T-helper 17 cell (primary cell): ENCODE measurements around the gene MICAL2. TPM values are rescaled to one million over a fixed set of nuclear protein-coding genes. Genes with fewer than 3 reads are reported as not detected.

Experiments used
- ATAC-seq: fragments of 150-1000 bp; cut with Tn5 transposase; 2 replicates; pipeline ENCODE4 v1.10.0; 2021; ENCODE audit warnings: mild to moderate bottlenecking, moderate library complexity
- DNase-seq, 3 donors: peaks; one replicate each; pipeline versions ENCODE4 v3.0.0 to v3.0.0-alpha.2; 2020 to 2021
- H3K9me3 ChIP-seq: one replicate; pipeline ENCODE4 v1.7.0; 2013; ENCODE audit warnings: low read length, mild to moderate bottlenecking; ENCODE audit not compliant: control insufficient read depth, poor library complexity, severe bottlenecking
- H3K27ac Mint-ChIP-seq: one replicate; pipeline ENCODE4 v1.8.0; 2022; ENCODE audit warnings: mild to moderate bottlenecking, moderate library complexity, mixed read lengths
- H3K27me3 Mint-ChIP-seq: one replicate; pipeline ENCODE4 v1.8.0; 2022; ENCODE audit warnings: mixed read lengths
- H3K36me3 Mint-ChIP-seq: one replicate; pipeline ENCODE4 v1.8.0; 2022; ENCODE audit warnings: low read depth, mixed read lengths
- H3K4me1 Mint-ChIP-seq: one replicate; pipeline ENCODE4 v1.8.0; 2022; ENCODE audit warnings: mild to moderate bottlenecking, mixed read lengths
- H3K4me3 Mint-ChIP-seq: one replicate; pipeline ENCODE4 v1.8.0; 2022; ENCODE audit warnings: mild to moderate bottlenecking, moderate library complexity, mixed read lengths
- total RNA-seq, 4 donors: library from RNA in 2 of 4; stranded (reverse) in 2 of 4; gene quantifications; one replicate each; pipeline ENCODE4 v1.2.3 and lab custom pipeline; 2022 to 2026

The MICAL2 gene
- total RNA-seq, 2 donors from 2014 or later: 52.0 to 66.9 TPM

DNA sequence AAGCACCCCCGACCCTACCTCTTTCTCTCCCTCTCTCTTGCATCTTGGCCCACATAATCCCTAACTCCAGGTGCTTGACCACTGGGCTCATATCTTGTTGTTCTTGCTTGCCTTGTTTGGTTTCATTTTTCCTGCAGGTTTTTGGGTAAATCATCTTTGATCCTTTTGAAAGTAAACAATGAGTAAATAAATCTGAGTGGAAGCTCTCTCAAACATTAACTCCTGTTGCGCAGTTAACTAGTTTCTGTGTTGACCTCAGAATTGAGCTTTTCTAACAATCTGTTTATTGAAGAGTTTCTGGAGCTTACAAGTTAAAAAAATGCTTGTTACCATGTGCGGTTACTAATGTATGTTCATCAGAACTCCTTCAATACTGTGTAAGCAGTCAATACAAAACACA is 38.8 kb upstream of the MICAL2 start:
- DNase-seq: no peak
- peaks cover 2% of the 10 kb centered on the region for H3K36me3 Mint-ChIP-seq
- H3K27ac Mint-ChIP-seq: peak overlapping the region; percentile 37
- H3K4me3 Mint-ChIP-seq: no peak overlapping the region
- peaks cover 15% of the 10 kb centered on the region for H3K4me1 Mint-ChIP-seq
- no peaks in the 10 kb centered on the region for H3K9me3 ChIP-seq
- H3K27me3 Mint-ChIP-seq: peaks cover 7% of the 10 kb centered on the region
- no peak for ATAC-seq

- H3K27me3 Mint-ChIP-seq: no peaks in the 10 kb centered on the region
- H3K36me3 Mint-ChIP-seq: no peaks in the 10 kb centered on the region
- H3K4me3 Mint-ChIP-seq: no peak overlapping the region
- no peak for DNase-seq
- no peak for ATAC-seq
- H3K9me3 ChIP-seq: no peaks in the 10 kb centered on the region
- H3K27ac Mint-ChIP-seq: no peak overlapping the region
- H3K4me1 Mint-ChIP-seq: peaks cover 13% of the 10 kb centered on the region
Observed at GRCh38 chr11:12073436-12073835, 37.0 kb upstream of the MICAL2 start.

DNA sequence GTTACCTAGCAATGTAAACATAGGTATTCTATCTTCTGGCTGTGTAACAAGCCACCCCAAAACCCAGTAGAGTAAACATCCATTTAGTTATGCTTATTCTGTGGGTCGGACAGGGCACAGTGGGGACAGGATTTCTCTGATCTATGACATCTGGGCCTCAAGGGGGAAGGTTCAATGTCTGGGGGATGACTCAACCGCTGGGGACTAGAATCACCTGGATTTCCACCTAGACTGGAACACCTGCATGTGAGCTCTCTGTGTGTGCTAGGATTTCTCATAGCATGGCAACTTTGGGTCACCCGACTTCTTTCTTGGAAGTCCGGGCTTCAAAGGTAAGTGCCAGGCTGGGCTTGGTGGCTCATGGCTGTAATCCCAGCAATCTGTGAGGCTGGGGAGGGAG is 36.5 kb upstream of the MICAL2 start:
- DNase-seq (no peak), ATAC-seq (no peak)
- Mint-ChIP-seq H3K4me3 (no peak overlapping the region), H3K36me3 (no peaks in the 10 kb centered on the region), H3K27ac (peak overlapping the region; percentile 21), H3K4me1 (peaks cover 13% of the 10 kb centered on the region), H3K27me3 (no peaks in the 10 kb centered on the region)
- no peaks in the 10 kb centered on the region for H3K9me3 ChIP-seq

DNA sequence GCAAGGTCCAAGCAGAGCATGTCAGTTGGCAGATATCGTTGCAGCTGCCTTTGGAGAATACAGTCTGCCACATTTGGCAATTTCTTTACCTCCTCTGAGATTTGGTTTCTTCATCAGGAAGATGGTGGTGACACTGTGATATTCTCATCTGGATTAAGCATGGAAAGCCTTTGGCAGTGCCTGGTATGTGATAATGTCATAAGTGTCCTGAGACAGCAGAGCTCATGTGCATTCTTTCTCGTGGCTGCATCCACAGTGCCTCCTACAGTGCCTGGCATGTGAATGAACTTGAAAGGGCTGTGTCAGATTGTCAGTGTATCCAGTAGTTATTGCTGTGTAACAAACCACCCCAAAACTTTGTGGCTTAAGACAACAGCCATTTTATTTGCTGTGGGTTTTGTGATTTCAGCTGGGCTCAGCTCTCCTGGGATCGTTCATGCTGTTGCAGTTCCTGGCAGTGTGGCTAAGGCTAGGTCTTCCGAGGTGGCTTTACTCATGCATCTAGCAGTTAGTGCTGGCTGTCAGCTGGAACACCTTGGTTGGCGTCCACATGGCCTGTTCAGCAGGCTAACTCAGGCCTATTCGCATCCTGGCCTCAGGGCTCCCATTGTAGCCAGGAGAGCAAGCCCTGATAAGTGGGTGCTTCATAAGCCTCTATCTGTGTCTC is 35.7 kb upstream of the MICAL2 start:
- H3K27ac Mint-ChIP-seq: peak overlapping the region; percentile 21
- H3K4me1 Mint-ChIP-seq: peaks cover 10% of the 10 kb centered on the region

GRCh38 chr11:12075291-12075690 is 35.1 kb upstream of the MICAL2 start:
- DNase-seq: no peak
- Mint-ChIP-seq H3K36me3 (no peaks in the 10 kb centered on the region), H3K4me1 (peaks cover 10% of the 10 kb centered on the region), H3K27ac (peak overlapping the region; percentile 5), H3K4me3 (no peak overlapping the region), H3K27me3 (no peaks in the 10 kb centered on the region)
- H3K9me3 ChIP-seq: no peaks in the 10 kb centered on the region
- no peak for ATAC-seq

More for the DNA sequence above, 35.7 kb upstream of the MICAL2 start:
- Mint-ChIP-seq H3K36me3 (no peaks in the 10 kb centered on the region), H3K27me3 (no peaks in the 10 kb centered on the region), H3K4me3 (no peak overlapping the region)
- DNase-seq (no peak), ATAC-seq (no peak)
- no peaks in the 10 kb centered on the region for H3K9me3 ChIP-seq

DNA sequence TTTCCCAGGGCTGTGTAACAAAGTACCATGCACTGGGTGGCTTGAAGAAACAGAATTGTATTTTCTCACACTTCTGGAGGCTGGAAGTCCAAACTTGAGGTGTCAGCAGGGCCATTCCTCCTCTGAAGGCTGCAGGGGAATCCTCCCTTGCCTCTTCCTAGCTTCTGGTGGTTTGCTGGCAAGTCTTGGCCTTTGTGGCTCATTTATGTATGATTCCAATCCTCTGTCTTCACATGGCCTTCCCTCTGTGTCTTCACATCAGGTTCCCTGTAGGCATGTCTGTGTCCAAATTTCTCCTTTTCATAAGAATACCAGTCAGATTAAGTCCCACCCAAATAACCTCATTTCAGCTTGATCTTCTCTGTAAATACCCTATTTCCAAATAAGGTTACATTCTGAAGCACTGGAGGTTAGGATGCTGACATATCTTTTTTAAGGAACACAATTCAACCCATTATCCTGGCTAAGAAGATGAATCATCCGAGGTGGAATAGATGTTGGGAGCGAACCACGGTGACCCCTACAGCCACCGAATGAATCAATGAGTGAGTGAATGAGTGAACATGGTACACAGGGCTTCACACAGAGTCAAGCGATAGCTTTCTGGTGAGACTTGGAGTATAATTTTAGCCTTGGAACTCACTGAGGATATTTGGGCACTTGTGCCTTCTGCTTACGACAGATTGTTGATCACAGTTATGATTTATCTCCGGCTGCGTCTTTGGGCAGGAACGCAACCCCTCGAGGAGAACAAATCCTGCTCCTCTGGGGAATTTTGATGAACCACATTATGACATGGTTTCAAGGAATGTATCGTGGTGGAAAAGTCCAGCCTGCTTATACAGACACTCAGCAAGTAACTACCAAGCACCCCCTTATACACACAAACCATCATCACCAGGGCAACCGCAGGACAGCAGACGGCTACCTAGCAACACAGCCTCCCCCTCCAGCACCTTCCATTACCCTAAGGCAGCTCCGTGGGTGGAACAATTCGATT is 34.3 kb upstream of the MICAL2 start:
- ATAC-seq: no peak
- Mint-ChIP-seq H3K27me3 (no peaks in the 10 kb centered on the region), H3K27ac (no peak overlapping the region), H3K4me3 (no peak overlapping the region), H3K4me1 (peaks cover 7% of the 10 kb centered on the region), H3K36me3 (no peaks in the 10 kb centered on the region)
- no peaks in the 10 kb centered on the region for H3K9me3 ChIP-seq
- DNase-seq: no peak

DNA sequence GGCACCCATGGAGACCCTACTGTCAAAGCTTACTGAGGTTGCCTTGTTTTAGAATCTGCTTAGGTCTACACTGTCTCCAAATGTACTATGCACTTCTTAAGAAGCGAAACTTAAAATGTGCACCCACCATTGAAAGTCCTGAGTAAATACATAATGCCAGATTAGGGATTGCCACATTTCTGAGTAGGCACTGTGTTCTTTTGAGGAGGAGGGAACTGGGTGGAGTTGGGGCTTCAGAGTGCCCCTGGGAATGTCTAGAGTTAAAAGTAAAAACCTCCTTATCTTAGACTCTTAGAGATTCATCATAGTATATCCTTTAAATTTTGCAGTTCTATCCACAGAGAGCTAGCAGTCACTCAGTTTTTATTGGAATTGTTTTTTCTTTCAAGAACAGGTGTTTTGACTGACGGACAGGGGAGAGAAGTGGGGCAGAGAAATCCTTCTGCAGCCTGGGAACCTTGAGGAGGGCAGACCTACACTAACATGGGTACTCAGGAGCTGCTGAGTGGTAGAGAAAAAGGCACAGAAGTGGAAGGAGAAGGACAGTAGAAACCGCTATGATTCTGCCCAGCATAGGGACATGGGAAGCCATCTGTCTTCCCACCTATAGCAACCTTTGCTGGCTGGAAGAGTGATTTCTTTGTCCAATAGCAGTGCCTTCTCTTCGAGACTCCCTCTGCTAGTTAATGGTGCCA is 33.4 kb upstream of the MICAL2 start:
- Mint-ChIP-seq H3K36me3 (no peaks in the 10 kb centered on the region), H3K27me3 (no peaks in the 10 kb centered on the region), H3K4me1 (no peaks in the 10 kb centered on the region), H3K4me3 (no peak overlapping the region), H3K27ac (no peak overlapping the region)
- no peaks in the 10 kb centered on the region for H3K9me3 ChIP-seq
- DNase-seq (no peak), ATAC-seq (no peak)

- DNase-seq (no peak), ATAC-seq (no peak)
- no peak overlapping the region for H3K27ac Mint-ChIP-seq
- no peak overlapping the region for H3K4me3 Mint-ChIP-seq
- H3K4me1 Mint-ChIP-seq: no peaks in the 10 kb centered on the region
- no peaks in the 10 kb centered on the region for H3K36me3 Mint-ChIP-seq
- H3K27me3 Mint-ChIP-seq: no peaks in the 10 kb centered on the region
- no peaks in the 10 kb centered on the region for H3K9me3 ChIP-seq
Observed at GRCh38 chr11:12077535-12078280, 32.7 kb upstream of the MICAL2 start.

DNA sequence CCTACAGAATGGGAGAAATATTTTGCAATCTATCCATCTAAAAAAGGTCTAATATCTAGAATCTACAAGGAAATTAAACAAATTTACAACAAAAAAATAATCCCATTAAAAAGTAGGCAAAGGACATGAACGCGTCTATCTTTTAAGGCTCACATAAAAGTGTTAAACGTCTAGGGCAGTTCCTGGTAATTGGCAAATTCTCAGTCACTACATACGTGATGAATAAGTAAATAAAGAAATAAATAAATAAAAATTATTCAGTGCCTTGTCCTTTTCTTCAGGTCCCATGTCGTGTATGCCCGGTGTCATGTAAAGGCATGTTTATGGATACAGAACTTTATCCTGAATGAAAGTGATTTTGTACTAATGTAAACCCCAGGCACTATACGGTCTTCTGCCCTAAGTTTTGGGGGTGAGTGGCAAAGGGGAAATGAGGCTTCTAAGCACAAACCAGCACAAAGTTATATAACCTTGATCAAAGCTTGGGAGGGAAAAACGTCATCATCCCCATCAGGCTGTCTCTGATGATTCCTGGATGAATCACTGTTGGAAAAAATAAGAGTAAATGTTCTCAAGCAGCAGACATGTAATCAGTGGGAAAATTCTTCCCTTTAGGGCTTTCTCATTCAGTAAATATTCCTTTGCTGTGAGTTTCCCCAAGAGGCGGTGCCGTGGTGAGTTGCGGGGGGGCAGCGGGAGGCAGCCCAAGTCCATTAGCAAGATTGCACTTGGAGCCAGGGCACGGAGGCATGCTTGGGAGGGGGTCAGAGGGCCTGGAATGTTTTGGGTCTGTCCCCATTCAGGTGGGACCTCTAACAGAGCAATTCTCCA is 30.4 kb upstream of the MICAL2 start:
- Mint-ChIP-seq H3K27me3 (no peaks in the 10 kb centered on the region), H3K36me3 (no peaks in the 10 kb centered on the region), H3K27ac (no peak overlapping the region), H3K4me3 (no peak overlapping the region), H3K4me1 (no peaks in the 10 kb centered on the region)
- ATAC-seq (no peak), DNase-seq (no peak)
- H3K9me3 ChIP-seq: no peaks in the 10 kb centered on the region

DNA sequence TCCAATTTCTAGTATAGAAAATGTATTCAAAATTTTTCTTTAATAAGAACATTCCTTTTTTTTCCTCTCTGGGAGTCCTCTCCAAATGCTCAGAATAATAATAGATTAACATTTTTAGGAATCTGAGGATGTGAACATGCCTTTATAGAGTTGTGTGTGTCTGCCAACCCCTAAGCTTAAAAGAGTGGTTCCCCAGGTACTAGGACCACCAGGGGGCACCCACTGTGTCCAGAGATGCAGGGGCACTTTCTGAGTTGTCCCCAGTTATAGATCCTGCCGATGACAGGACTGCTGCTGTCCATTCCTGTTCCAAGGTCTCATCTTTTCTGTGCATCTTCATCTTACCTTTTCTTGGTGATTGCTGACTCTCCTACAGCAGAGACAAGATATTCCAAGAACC is 27.0 kb upstream of the MICAL2 start:
- ATAC-seq: no peak
- H3K9me3 ChIP-seq: no peaks in the 10 kb centered on the region
- no peaks in the 10 kb centered on the region for H3K36me3 Mint-ChIP-seq
- H3K4me3 Mint-ChIP-seq: no peak overlapping the region
- H3K27me3 Mint-ChIP-seq: no peaks in the 10 kb centered on the region
- peak overlapping the region; percentile 45 for H3K27ac Mint-ChIP-seq
- no peak for DNase-seq
- peaks cover 28% of the 10 kb centered on the region for H3K4me1 Mint-ChIP-seq

DNA sequence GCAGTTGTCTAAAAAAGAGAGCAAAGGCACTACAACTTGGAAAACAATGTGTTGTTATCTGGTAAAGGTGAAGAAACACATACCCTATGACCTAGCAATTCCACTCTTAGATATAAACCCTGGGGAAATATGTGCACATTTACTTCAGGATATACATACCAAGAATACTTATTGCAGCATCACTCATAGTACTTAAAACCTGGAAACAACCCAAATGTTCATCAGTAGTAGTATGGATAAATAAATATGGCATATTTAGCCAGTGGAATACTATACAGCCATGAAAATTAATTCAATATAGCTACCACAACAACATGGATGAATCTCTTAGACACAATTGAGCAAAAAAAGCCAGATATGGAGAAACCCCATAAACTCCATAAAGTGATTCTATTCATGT is 26.1 kb upstream of the MICAL2 start:
- no peaks in the 10 kb centered on the region for H3K9me3 ChIP-seq
- Mint-ChIP-seq H3K4me1 (peaks cover 33% of the 10 kb centered on the region), H3K27ac (no peak overlapping the region), H3K4me3 (peak overlapping the region; percentile 0), H3K36me3 (no peaks in the 10 kb centered on the region), H3K27me3 (no peaks in the 10 kb centered on the region)
- no peak for ATAC-seq
- no peak for DNase-seq
